Embryonic facial prominence (tissue), 1 donor: ENCODE results near the gene GRB2.
A peak's percentile ranks its signal among the peaks of the same experiment; 100 is the strongest.
"Not testable (repeated sequence)": the region's sequence is repeated elsewhere in the genome, so short reads cannot be mapped to it uniquely, and the experiment has no call there.

Source experiments
- DNase-seq: peaks from one replicate; pipeline ENCODE4 v3.0.0-alpha.2; 2016; ENCODE audit errors: extremely low spot score

Gene GRB2

GRCh38 chr17:75405365-75406221 is at the start of gene GRB2:
Gene GRB2 (minus strand): TSS chr17:75405678. CDS start chr17:75393628, 12,050 bp downstream.
- DNase-seq = peak; percentile 92

- DNase-seq = not testable (repeated sequence)
Measured at GRCh38 chr17:75454672-75455071, 49.2 kb upstream of the GRB2 start.

GRCh38 chr17:75454193-75454592 is 48.7 kb upstream of the GRB2 start:
- DNase-seq = no peak

GRCh38 chr17:75450270-75450669 is 44.8 kb upstream of the GRB2 start:
- no peak for DNase-seq

GRCh38 chr17:75447951-75448856 is 42.7 kb upstream of the GRB2 start:
- no peak for DNase-seq

GRCh38 chr17:75445896-75446295 is 40.4 kb upstream of the GRB2 start:
- DNase-seq = not testable (repeated sequence)

GRCh38 chr17:75445296-75445695 is 39.8 kb upstream of the GRB2 start:
- DNase-seq = no peak

GRCh38 chr17:75442168-75443103 is 37.0 kb upstream of the GRB2 start:
- no peak for DNase-seq

- DNase-seq = no peak
Measured at GRCh38 chr17:75440738-75441448, 35.4 kb upstream of the GRB2 start.

GRCh38 chr17:75439287-75439686 is 33.8 kb upstream of the GRB2 start:
- DNase-seq = no peak

- not testable (repeated sequence) for DNase-seq
Measured at GRCh38 chr17:75437404-75437803, 31.9 kb upstream of the GRB2 start.

- not testable (repeated sequence) for DNase-seq
Measured at GRCh38 chr17:75434433-75434832, 29.0 kb upstream of the GRB2 start.

- DNase-seq = no peak
Measured at GRCh38 chr17:75433218-75433783, 27.8 kb upstream of the GRB2 start.

GRCh38 chr17:75430159-75430974 is 24.9 kb upstream of the GRB2 start:
- no peak for DNase-seq

- DNase-seq = no peak
Measured at GRCh38 chr17:75428543-75429469, 23.3 kb upstream of the GRB2 start.

- DNase-seq = no peak
Measured at GRCh38 chr17:75418531-75418930, 13.1 kb upstream of the GRB2 start.

- no peak for DNase-seq
Measured at GRCh38 chr17:75417054-75417580, 11.6 kb upstream of the GRB2 start.

GRCh38 chr17:75416006-75416405 is 10.5 kb upstream of the GRB2 start:
- no peak for DNase-seq
